ENCODE results near the gene MCM9.

DNA sequence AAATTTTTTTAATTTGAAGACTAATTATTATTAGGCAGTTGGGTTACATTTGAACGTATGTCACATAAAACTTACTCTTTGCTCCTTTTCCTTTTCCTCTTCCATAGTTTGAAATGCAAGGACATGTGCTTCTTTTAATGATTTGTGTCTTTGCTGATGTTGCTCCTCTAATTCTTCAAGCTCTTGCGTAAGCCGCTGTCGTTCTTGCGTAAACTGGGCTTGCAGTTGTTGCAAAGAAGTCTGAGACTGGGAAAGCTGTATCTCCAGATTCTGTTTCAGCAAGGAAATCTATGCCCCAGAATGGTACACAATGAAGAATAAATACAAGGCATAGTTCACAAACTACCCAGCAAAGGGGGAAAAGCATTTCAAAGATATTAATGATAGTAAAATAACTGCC lies 45.1 kb upstream of the MCM9 start:
- TF ChIP-seq, protein P1, sequence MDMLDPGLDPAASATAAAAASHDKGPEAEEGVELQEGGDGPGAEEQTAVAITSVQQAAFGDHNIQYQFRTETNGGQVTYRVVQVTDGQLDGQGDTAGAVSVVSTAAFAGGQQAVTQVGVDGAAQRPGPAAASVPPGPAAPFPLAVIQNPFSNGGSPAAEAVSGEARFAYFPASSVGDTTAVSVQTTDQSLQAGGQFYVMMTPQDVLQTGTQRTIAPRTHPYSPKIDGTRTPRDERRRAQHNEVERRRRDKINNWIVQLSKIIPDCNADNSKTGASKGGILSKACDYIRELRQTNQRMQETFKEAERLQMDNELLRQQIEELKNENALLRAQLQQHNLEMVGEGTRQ (IDR thresholded peaks at IDR 0.05): no peak
- TF ChIP-seq, protein P2, sequence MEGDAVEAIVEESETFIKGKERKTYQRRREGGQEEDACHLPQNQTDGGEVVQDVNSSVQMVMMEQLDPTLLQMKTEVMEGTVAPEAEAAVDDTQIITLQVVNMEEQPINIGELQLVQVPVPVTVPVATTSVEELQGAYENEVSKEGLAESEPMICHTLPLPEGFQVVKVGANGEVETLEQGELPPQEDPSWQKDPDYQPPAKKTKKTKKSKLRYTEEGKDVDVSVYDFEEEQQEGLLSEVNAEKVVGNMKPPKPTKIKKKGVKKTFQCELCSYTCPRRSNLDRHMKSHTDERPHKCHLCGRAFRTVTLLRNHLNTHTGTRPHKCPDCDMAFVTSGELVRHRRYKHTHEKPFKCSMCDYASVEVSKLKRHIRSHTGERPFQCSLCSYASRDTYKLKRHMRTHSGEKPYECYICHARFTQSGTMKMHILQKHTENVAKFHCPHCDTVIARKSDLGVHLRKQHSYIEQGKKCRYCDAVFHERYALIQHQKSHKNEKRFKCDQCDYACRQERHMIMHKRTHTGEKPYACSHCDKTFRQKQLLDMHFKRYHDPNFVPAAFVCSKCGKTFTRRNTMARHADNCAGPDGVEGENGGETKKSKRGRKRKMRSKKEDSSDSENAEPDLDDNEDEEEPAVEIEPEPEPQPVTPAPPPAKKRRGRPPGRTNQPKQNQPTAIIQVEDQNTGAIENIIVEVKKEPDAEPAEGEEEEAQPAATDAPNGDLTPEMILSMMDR (IDR thresholded peaks at IDR 0.05): no peak
- TF ChIP-seq RAD21 (conservative IDR thresholded peaks at IDR 0.05 in 1 of 2, IDR thresholded peaks at IDR 0.05 in 1 of 2): no peak
- TF ChIP-seq POLR2A (IDR thresholded peaks at IDR 0.05; ENCODE audit: low read length): no peak
- peak; percentile 75 to 92; a peak in 3 of 4 replicates for TF ChIP-seq CEBPB (IDR thresholded peaks at IDR 0.05)
- TF ChIP-seq, protein P3, sequence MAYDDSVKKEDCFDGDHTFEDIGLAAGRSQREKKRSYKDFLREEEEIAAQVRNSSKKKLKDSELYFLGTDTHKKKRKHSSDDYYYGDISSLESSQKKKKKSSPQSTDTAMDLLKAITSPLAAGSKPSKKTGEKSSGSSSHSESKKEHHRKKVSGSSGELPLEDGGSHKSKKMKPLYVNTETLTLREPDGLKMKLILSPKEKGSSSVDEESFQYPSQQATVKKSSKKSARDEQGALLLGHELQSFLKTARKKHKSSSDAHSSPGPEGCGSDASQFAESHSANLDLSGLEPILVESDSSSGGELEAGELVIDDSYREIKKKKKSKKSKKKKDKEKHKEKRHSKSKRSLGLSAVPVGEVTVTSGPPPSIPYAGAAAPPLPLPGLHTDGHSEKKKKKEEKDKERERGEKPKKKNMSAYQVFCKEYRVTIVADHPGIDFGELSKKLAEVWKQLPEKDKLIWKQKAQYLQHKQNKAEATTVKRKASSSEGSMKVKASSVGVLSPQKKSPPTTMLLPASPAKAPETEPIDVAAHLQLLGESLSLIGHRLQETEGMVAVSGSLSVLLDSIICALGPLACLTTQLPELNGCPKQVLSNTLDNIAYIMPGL (CRISPR knock-in tag; IDR thresholded peaks at IDR 0.05; ENCODE audit: borderline replicate concordance): no peak
- no peak for TF ChIP-seq SMC3 (IDR thresholded peaks at IDR 0.05)
- TF ChIP-seq, protein P4, sequence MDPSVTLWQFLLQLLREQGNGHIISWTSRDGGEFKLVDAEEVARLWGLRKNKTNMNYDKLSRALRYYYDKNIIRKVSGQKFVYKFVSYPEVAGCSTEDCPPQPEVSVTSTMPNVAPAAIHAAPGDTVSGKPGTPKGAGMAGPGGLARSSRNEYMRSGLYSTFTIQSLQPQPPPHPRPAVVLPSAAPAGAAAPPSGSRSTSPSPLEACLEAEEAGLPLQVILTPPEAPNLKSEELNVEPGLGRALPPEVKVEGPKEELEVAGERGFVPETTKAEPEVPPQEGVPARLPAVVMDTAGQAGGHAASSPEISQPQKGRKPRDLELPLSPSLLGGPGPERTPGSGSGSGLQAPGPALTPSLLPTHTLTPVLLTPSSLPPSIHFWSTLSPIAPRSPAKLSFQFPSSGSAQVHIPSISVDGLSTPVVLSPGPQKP (IDR thresholded peaks at IDR 0.05; ENCODE audit: low read depth, low read length): no peak
- TF ChIP-seq, protein P5, sequence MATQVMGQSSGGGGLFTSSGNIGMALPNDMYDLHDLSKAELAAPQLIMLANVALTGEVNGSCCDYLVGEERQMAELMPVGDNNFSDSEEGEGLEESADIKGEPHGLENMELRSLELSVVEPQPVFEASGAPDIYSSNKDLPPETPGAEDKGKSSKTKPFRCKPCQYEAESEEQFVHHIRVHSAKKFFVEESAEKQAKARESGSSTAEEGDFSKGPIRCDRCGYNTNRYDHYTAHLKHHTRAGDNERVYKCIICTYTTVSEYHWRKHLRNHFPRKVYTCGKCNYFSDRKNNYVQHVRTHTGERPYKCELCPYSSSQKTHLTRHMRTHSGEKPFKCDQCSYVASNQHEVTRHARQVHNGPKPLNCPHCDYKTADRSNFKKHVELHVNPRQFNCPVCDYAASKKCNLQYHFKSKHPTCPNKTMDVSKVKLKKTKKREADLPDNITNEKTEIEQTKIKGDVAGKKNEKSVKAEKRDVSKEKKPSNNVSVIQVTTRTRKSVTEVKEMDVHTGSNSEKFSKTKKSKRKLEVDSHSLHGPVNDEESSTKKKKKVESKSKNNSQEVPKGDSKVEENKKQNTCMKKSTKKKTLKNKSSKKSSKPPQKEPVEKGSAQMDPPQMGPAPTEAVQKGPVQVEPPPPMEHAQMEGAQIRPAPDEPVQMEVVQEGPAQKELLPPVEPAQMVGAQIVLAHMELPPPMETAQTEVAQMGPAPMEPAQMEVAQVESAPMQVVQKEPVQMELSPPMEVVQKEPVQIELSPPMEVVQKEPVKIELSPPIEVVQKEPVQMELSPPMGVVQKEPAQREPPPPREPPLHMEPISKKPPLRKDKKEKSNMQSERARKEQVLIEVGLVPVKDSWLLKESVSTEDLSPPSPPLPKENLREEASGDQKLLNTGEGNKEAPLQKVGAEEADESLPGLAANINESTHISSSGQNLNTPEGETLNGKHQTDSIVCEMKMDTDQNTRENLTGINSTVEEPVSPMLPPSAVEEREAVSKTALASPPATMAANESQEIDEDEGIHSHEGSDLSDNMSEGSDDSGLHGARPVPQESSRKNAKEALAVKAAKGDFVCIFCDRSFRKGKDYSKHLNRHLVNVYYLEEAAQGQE (IDR thresholded peaks at IDR 0.05): no peak
- no peak for TF ChIP-seq RARB (CRISPR knock-in tag; IDR thresholded peaks at IDR 0.05)
- no peak for TF ChIP-seq EHF (CRISPR knock-in tag; IDR thresholded peaks at IDR 0.05)
- no peak for TF ChIP-seq BHLHE40 (IDR thresholded peaks at IDR 0.05; ENCODE audit: low read depth, low read length)

All from A549 (cell line).